Stimulated activated CD8-positive, alpha-beta memory T cell treated with anti-CD3 and anti-CD28 coated beads, Interleukin-4, amount 100 ng/mL, for 48 hours (primary cell): ENCODE measurements around the gene ZNF593OS.

Experiments used
- DNase-seq: peaks from one replicate; pipeline ENCODE4 v3.0.0-alpha.2; 2020

Gene ZNF593OS

GRCh38 chr1:26158271-26158907 is 13.2 kb downstream of the ZNF593OS start:
- no peak for DNase-seq

GRCh38 chr1:26156285-26157038 is 15.2 kb downstream of the ZNF593OS start:
- no peak for DNase-seq

- DNase-seq: no peak
Measured at GRCh38 chr1:26155370-26156284, 16.0 kb downstream of the ZNF593OS start.

- no peak for DNase-seq
Measured at GRCh38 chr1:26154750-26155149, 16.9 kb downstream of the ZNF593OS start.

- DNase-seq: no peak
Measured at GRCh38 chr1:26153966-26154532, 17.6 kb downstream of the ZNF593OS start.

GRCh38 chr1:26148887-26149286 is 22.7 kb downstream of the ZNF593OS start:
- peak; percentile 11 for DNase-seq

GRCh38 chr1:26145960-26146294 is 25.7 kb downstream of the ZNF593OS start:
- DNase-seq: no peak

GRCh38 chr1:26145041-26145959 is 26.3 kb downstream of the ZNF593OS start:
- peak; percentile 81 for DNase-seq

- DNase-seq: no peak
Measured at GRCh38 chr1:26142159-26142558, 29.5 kb downstream of the ZNF593OS start.

GRCh38 chr1:26138974-26139558 is 32.6 kb downstream of the ZNF593OS start:
- no peak for DNase-seq

- DNase-seq: no peak
Measured at GRCh38 chr1:26134466-26134865, 37.2 kb downstream of the ZNF593OS start.

GRCh38 chr1:26132834-26133167 is 38.8 kb downstream of the ZNF593OS start:
- DNase-seq: no peak

- DNase-seq: no peak
Measured at GRCh38 chr1:26132128-26132833, 39.4 kb downstream of the ZNF593OS start.

GRCh38 chr1:26130695-26131094 is 40.9 kb downstream of the ZNF593OS start:
- DNase-seq: no peak

- no peak for DNase-seq
Measured at GRCh38 chr1:26129778-26130177, 41.9 kb downstream of the ZNF593OS start.

- no peak for DNase-seq
Measured at GRCh38 chr1:26127235-26128163, 44.1 kb downstream of the ZNF593OS start.

GRCh38 chr1:26126321-26127084 is 45.1 kb downstream of the ZNF593OS start:
- no peak for DNase-seq

GRCh38 chr1:26125946-26126320 is 45.7 kb downstream of the ZNF593OS start:
- DNase-seq: no peak

GRCh38 chr1:26125382-26125781 is 46.2 kb downstream of the ZNF593OS start:
- no peak for DNase-seq
